ENCODE measurements around the gene HYAL3. TPM values are rescaled to one million over a fixed set of nuclear protein-coding genes. Genes with fewer than 3 reads are reported as not detected.

Gene HYAL3
- total and polyA plus RNA-seq, 2 of the 13 experiments (the other 11 are each of a cell fraction or from before 2014, with no cell fraction given) = 5.5 to 10.4 TPM

- no peak for TF ChIP-seq ZNF275 (CRISPR knock-in tag; IDR thresholded peaks at IDR 0.05; ENCODE audit: borderline replicate concordance)
- no peak for TF ChIP-seq ZNF3 (CRISPR knock-in tag; IDR thresholded peaks at IDR 0.05)
- TF ChIP-seq ELF3 (CRISPR knock-in tag; IDR thresholded peaks at IDR 0.05) = no peak
- TF ChIP-seq DPF2 (CRISPR knock-in tag; IDR thresholded peaks at IDR 0.05; ENCODE audit: borderline replicate concordance, low read depth) = no peak
- 0 out of 2 replicates have a peak, but pooled peaks have one; percentile 44 for TF ChIP-seq AKAP8 (CRISPR knock-in tag; IDR thresholded peaks at IDR 0.05)
- no peak for TF ChIP-seq ZNF335 (CRISPR knock-in tag; IDR thresholded peaks at IDR 0.05)
Observed at GRCh38 chr3:50278880-50279224, 20.4 kb downstream of the HYAL3 start, which contains the start of gene LSMEM2 (continued).

DNA sequence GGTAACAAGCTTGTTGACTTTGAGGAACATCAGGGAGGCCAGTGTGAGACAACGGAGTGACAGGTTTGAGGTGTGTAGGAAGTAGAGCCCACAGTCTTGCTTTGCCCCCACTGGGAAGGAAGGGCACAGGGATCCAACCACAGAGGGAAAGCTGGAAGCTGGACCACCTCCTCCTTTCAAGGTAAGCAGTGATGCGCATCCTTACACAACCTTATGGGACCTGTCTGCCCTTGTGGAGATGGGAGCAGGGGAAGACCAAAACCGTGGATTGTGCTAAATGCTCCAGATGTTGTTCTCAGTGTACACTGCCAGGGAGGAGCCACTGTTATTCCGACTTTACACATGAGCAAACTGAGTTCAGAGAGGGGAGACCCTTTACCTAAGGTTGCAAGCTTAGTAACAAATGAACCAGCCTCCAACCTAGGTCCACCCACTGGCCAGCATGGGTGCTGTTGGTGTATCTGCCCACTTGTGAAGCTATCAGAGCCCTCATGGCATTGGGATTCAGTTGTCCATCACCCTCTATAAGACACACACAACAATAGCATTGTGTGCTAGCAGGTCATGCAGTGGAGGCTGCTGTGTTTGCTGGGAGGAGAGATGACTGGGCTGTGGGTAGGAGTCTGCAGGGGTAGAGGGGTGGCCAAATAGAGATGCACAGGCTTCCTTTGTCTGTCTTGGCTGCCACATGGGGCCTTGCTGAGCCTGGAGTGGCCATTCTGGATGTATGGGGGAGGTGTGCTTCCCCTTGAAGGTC lies 20.9 kb downstream of the HYAL3 start:
- BruUV-seq (replicated peaks) = no TSS peak
- Histone ChIP-seq H3K9ac (ENCODE audit: insufficient read depth, low read depth, low read length) (no peak overlapping the region), H3K27me3 (ENCODE audit: control insufficient read depth in 1 of 2, insufficient read depth in 2 of 2, low read length in 2 of 2) (no peaks in the 10 kb centered on the region), H3K36me3 (replicated peaks in 1 of 2; ENCODE audit: control insufficient read depth in 1 of 2, insufficient read depth in 2 of 2, low read length in 2 of 2) (peaks cover 14 to 30% of the 10 kb centered on the region in 2 experiments), H3K4me2 (ENCODE audit: low read depth, low read length) (no peak overlapping the region), H4K20me1 (ENCODE audit: insufficient read depth, low read length) (no peaks in the 10 kb centered on the region; the same call in 1 of the 2 replicates), H3K79me2 (ENCODE audit: insufficient read depth, low read length) (no peaks in the 10 kb centered on the region), H3K4me1 (ENCODE audit: insufficient read depth, low read length) (peaks cover 42% of the 10 kb centered on the region), H3K27ac (ENCODE audit: extremely low read length, insufficient read depth, low read length) (no peak overlapping the region), H3K4me3 (replicated peaks in 1 of 3; ENCODE audit: insufficient read depth in 1 of 3, low read depth in 2 of 3, low read length in 3 of 3) (no peak overlapping the region), H2AFZ (ENCODE audit: low read length) (no peak overlapping the region), H3K9me3 (ENCODE audit: low read length) (no peaks in the 10 kb centered on the region)
- DNase-seq (ENCODE audit: low spot score) = no peak
- FAIRE-seq = no peak
- intact Hi-C loops (cut with micrococcal nuclease; ENCODE audit: unreplicated experiment) (no loop called here), in situ Hi-C loops (cut with HindIII; ENCODE audit: extremely low pct_ligation_motif_present, low pct_unique_long_range_greater_than_20kb) (loop anchor here (10.0 kb wide), 1 partner anchor 84 kb away; the partner anchor contains the start of gene GNAT1)
- ChIA-PET CTCF (ENCODE audit: low intra/inter-chr PET ratio, low total read pairs) (no interaction called here), POLR2A (interaction anchor here (1.1 to 6.2 kb wide), 8 partner anchors 8 to 46 kb away, joined by 3 to 28 read pairs (median 6); partner anchors contain the start of genes HYAL3, IFRD2 and NAA80)
- peak; percentile 17 for ATAC-seq
- WGBS (ENCODE audit: low lambda C conversion rate) = 86% methylated on average over 4 of the region's 4 CpGs
- TF ChIP-seq FOXA1 (IDR thresholded peaks at IDR 0.05) (no peak), FOXA1 (CRISPR knock-in tag; IDR thresholded peaks at IDR 0.05) (peak; percentile 46), SMARCE1 (IDR thresholded peaks at IDR 0.05; ENCODE audit: borderline replicate concordance) (no peak), FLYWCH1 (CRISPR knock-in tag; IDR thresholded peaks at IDR 0.05) (no peak), SAFB2 (CRISPR knock-in tag; IDR thresholded peaks at IDR 0.05; ENCODE audit: borderline replicate concordance, low read depth) (no peak), ZNF331 (CRISPR knock-in tag; IDR thresholded peaks at IDR 0.05) (no peak), NRL (CRISPR knock-in tag; IDR thresholded peaks at IDR 0.05; ENCODE audit: borderline replicate concordance) (no peak), KLF6 (CRISPR knock-in tag; IDR thresholded peaks at IDR 0.05) (no peak), CENPX (CRISPR knock-in tag; IDR thresholded peaks at IDR 0.05) (no peak), ZNF749 (CRISPR knock-in tag; IDR thresholded peaks at IDR 0.05; ENCODE audit: borderline replicate concordance) (no peak), MEIS2 (CRISPR knock-in tag; IDR thresholded peaks at IDR 0.05) (no peak), SRY (CRISPR knock-in tag; IDR thresholded peaks at IDR 0.05) (no peak), DNMT1 (CRISPR knock-in tag; IDR thresholded peaks at IDR 0.05) (no peak), NFKBIZ (CRISPR knock-in tag; IDR thresholded peaks at IDR 0.05) (no peak), ZNF678 (CRISPR knock-in tag; IDR thresholded peaks at IDR 0.05) (no peak), IRF9 (CRISPR knock-in tag; IDR thresholded peaks at IDR 0.05; ENCODE audit: borderline replicate concordance) (no peak)
- TF ChIP-seq, protein P1, sequence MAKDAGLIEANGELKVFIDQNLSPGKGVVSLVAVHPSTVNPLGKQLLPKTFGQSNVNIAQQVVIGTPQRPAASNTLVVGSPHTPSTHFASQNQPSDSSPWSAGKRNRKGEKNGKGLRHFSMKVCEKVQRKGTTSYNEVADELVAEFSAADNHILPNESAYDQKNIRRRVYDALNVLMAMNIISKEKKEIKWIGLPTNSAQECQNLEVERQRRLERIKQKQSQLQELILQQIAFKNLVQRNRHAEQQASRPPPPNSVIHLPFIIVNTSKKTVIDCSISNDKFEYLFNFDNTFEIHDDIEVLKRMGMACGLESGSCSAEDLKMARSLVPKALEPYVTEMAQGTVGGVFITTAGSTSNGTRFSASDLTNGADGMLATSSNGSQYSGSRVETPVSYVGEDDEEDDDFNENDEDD (CRISPR knock-in tag; IDR thresholded peaks at IDR 0.05; ENCODE audit: borderline replicate concordance) = no peak
